Large intestine (tissue), 3 donors: ENCODE data around the gene RPL28. TPM values are rescaled to one million over a fixed set of nuclear protein-coding genes. Genes with fewer than 3 reads are reported as not detected.
A peak's percentile ranks its signal among the peaks of the same experiment; 100 is the strongest.

Experiments
- DNase-seq, 2 donors: peaks; one replicate each; pipeline versions ENCODE4 v3.0.0 to v3.0.0-alpha.2; 2013
- H3K27ac ChIP-seq: one replicate; pipeline ENCODE4 v1.5.1; 2013; ENCODE audit warnings: low read length
- H3K27me3 ChIP-seq: 2 replicates; pipeline ENCODE4 v1.6.1; 2013; ENCODE audit warnings: low read length; ENCODE audit not compliant: control insufficient read depth, insufficient read depth
- H3K36me3 ChIP-seq: 2 replicates; pipeline ENCODE4 v1.6.1; 2013; ENCODE audit warnings: low read length; ENCODE audit not compliant: control insufficient read depth, insufficient read depth
- H3K4me1 ChIP-seq: one replicate; pipeline ENCODE4 v1.6.1; 2013; ENCODE audit warnings: low read length; ENCODE audit not compliant: control insufficient read depth, insufficient read depth
- H3K4me3 ChIP-seq: one replicate; pipeline ENCODE4 v1.5.1; 2013; ENCODE audit warnings: low read length
- H3K9me3 ChIP-seq: one replicate; pipeline ENCODE4 v1.6.1; 2013; ENCODE audit warnings: mild to moderate bottlenecking, low read depth, low read length, moderate library complexity; ENCODE audit not compliant: control insufficient read depth
- WGBS: methylation state at CpG from one replicate; pipeline ENCODE4 v1.1.5; 2013; ENCODE audit warnings: low lambda C conversion rate; ENCODE audit not compliant: insufficient coverage; 5-methylcytosine and 5-hydroxymethylcytosine counted together
- polyA plus RNA-seq: library from polyadenylated mRNA; unstranded; fragments of 120-200 nt; gene quantifications from one replicate; pipeline ENCODE4 v1.2.1, GENCODE V29; 2013

RPL28 gene
- polyA plus RNA-seq, 1 donor, result 2,127 TPM

- Histone ChIP-seq H3K27me3 (peaks cover 67% of the 10 kb centered on the region), H3K4me3 (peak overlapping the region; percentile 37), H3K4me1 (peaks cover 13% of the 10 kb centered on the region), H3K27ac (no peak overlapping the region), H3K36me3 (no peaks in the 10 kb centered on the region), H3K9me3 (no peaks in the 10 kb centered on the region)
- DNase-seq, result no peak
- no CpG with 5 or more reads among the region's 24 CpGs for WGBS
Observed at GRCh38 chr19:55353356-55353802, 32.4 kb upstream of the RPL28 start.

GRCh38 chr19:55353803-55354697 lies 31.7 kb upstream of the RPL28 start:
- Histone ChIP-seq H3K27me3 (peaks cover 67% of the 10 kb centered on the region), H3K27ac (no peak overlapping the region)
- WGBS, result no CpG with 5 or more reads among the region's 72 CpGs

GRCh38 chr19:55354698-55355212 lies 31.0 kb upstream of the RPL28 start, which contains the start of gene COX6B2:
COX6B2 (minus strand) TSS chr19:55354719; CDS start chr19:55354521, 198 bp downstream.
- H3K27me3 ChIP-seq, result peaks cover 67% of the 10 kb centered on the region
- peaks cover 13% of the 10 kb centered on the region for H3K4me1 ChIP-seq
- H3K9me3 ChIP-seq, result no peaks in the 10 kb centered on the region
- no peak for DNase-seq
- peak within 1 kb of the TSS; percentile 37 for H3K4me3 ChIP-seq
- no peaks in the 10 kb centered on the region for H3K36me3 ChIP-seq
- no CpG with 5 or more reads among the region's 43 CpGs for whole genome bisulfite sequencing
- H3K27ac ChIP-seq, result no peak within 1 kb of the TSS

More at GRCh38 chr19:55353803-55354697, 31.7 kb upstream of the RPL28 start:
- H3K4me1 ChIP-seq, result peaks cover 13% of the 10 kb centered on the region
- DNase-seq, result peak in 1 of 2 donors; percentile 78
- no peaks in the 10 kb centered on the region for H3K9me3 ChIP-seq
- H3K4me3 ChIP-seq, result peak overlapping the region; percentile 37
- no peaks in the 10 kb centered on the region for H3K36me3 ChIP-seq

GRCh38 chr19:55355213-55355821 lies 30.4 kb upstream of the RPL28 start:
- Histone ChIP-seq H3K27me3 (peaks cover 67% of the 10 kb centered on the region), H3K9me3 (no peaks in the 10 kb centered on the region), H3K27ac (no peak overlapping the region), H3K36me3 (no peaks in the 10 kb centered on the region), H3K4me1 (peaks cover 13% of the 10 kb centered on the region), H3K4me3 (no peak overlapping the region)
- WGBS, result no CpG with 5 or more reads among the region's 13 CpGs
- DNase-seq, result no peak

- no peak for DNase-seq
- Histone ChIP-seq H3K4me3 (no peak overlapping the region), H3K4me1 (peaks cover 8% of the 10 kb centered on the region), H3K27me3 (peaks cover 46% of the 10 kb centered on the region), H3K27ac (no peak overlapping the region), H3K36me3 (no peaks in the 10 kb centered on the region), H3K9me3 (no peaks in the 10 kb centered on the region)
- no CpG with 5 or more reads among the region's 19 CpGs for WGBS
Observed at GRCh38 chr19:55358493-55358892, 27.2 kb upstream of the RPL28 start.

- DNase-seq, result no peak
- peaks cover 1% of the 10 kb centered on the region for H3K4me1 ChIP-seq
- no peaks in the 10 kb centered on the region for H3K9me3 ChIP-seq
Observed at GRCh38 chr19:55358943-55359908, 26.5 kb upstream of the RPL28 start.

GRCh38 chr19:55360902-55361301 lies 24.8 kb upstream of the RPL28 start:
- Histone ChIP-seq H3K27me3 (peaks cover 32% of the 10 kb centered on the region), H3K9me3 (no peaks in the 10 kb centered on the region), H3K27ac (no peak overlapping the region), H3K36me3 (no peaks in the 10 kb centered on the region), H3K4me1 (no peaks in the 10 kb centered on the region), H3K4me3 (no peak overlapping the region)
- WGBS, result no CpG with 5 or more reads among the region's 16 CpGs
- DNase-seq, result no peak

More at GRCh38 chr19:55358943-55359908, 26.5 kb upstream of the RPL28 start:
- no peak overlapping the region for H3K4me3 ChIP-seq
- H3K27ac ChIP-seq, result no peak overlapping the region
- WGBS, result no CpG with 5 or more reads among the region's 32 CpGs
- H3K36me3 ChIP-seq, result no peaks in the 10 kb centered on the region
- H3K27me3 ChIP-seq, result peaks cover 42% of the 10 kb centered on the region

GRCh38 chr19:55362174-55362989 lies 23.4 kb upstream of the RPL28 start:
- no CpG with 5 or more reads among the region's 38 CpGs for WGBS
- no peak overlapping the region for H3K4me3 ChIP-seq
- no peak for DNase-seq
- H3K27ac ChIP-seq, result no peak overlapping the region
- no peaks in the 10 kb centered on the region for H3K9me3 ChIP-seq
- H3K36me3 ChIP-seq, result no peaks in the 10 kb centered on the region
- H3K27me3 ChIP-seq, result peaks cover 26% of the 10 kb centered on the region
- H3K4me1 ChIP-seq, result no peaks in the 10 kb centered on the region

GRCh38 chr19:55362990-55363716 lies 22.6 kb upstream of the RPL28 start, which contains the start of gene GARIN5B:
GARIN5B (minus strand) TSS chr19:55363260; CDS start chr19:55363066, 194 bp downstream.
- H3K4me3 ChIP-seq, result no peak within 1 kb of the TSS
- no CpG with 5 or more reads among the region's 27 CpGs for WGBS
- no peak for DNase-seq
- H3K27me3 ChIP-seq, result peaks cover 29% of the 10 kb centered on the region
- H3K27ac ChIP-seq, result no peak within 1 kb of the TSS
- H3K4me1 ChIP-seq, result no peaks in the 10 kb centered on the region
- no peaks in the 10 kb centered on the region for H3K9me3 ChIP-seq
- no peaks in the 10 kb centered on the region for H3K36me3 ChIP-seq
